H9 (cell line): Measurements from ENCODE around the gene WFIKKN2. TPM values are rescaled to one million over a fixed set of nuclear protein-coding genes. Genes with fewer than 3 reads are reported as not detected.

ENCODE experiments used
- DNase-seq: peaks from one replicate; pipeline ENCODE4 v3.0.0-alpha.2; 2017
- H2AFZ ChIP-seq: one replicate; pipeline ENCODE4 v1.6.1; 2013; ENCODE audit warnings: mild to moderate bottlenecking, low read length, control low read depth, moderate library complexity
- H2AK5ac ChIP-seq: 2 replicates; pipeline ENCODE4 v1.6.1; 2013; ENCODE audit warnings: low read length, control low read depth, mixed read lengths; ENCODE audit not compliant: insufficient read length
- H2BK120ac ChIP-seq: one replicate; pipeline ENCODE4 v1.6.1; 2013; ENCODE audit warnings: low read depth, mild to moderate bottlenecking, low read length, control low read depth, inconsistent platforms; ENCODE audit not compliant: poor library complexity, severe bottlenecking
- H2BK12ac ChIP-seq: 2 replicates; pipeline ENCODE4 v1.6.1; 2013; ENCODE audit warnings: low read length, control low read depth, mixed read lengths, low read depth; ENCODE audit not compliant: insufficient read length
- H2BK15ac ChIP-seq: 2 replicates; pipeline ENCODE4 v1.6.1; 2013; ENCODE audit warnings: low read depth, low read length, control low read depth
- H2BK20ac ChIP-seq: one replicate; pipeline ENCODE4 v1.6.1; 2013; ENCODE audit warnings: low read depth, mild to moderate bottlenecking, low read length, control low read depth, inconsistent platforms; ENCODE audit not compliant: poor library complexity, severe bottlenecking
- H2BK5ac ChIP-seq: 2 replicates; pipeline ENCODE4 v1.6.1; 2013; ENCODE audit warnings: low read length, control low read depth, mixed read lengths; ENCODE audit not compliant: insufficient read length
- H3K14ac ChIP-seq: 2 replicates; pipeline ENCODE4 v1.6.1; 2013; ENCODE audit warnings: low read length, control low read depth; ENCODE audit not compliant: insufficient read depth
- H3K18ac ChIP-seq: 2 replicates; pipeline ENCODE4 v1.6.1; 2013; ENCODE audit warnings: low read depth, mild to moderate bottlenecking, mixed read lengths, low read length, control low read depth; ENCODE audit not compliant: insufficient read length
- H3K23ac ChIP-seq: 2 replicates; pipeline ENCODE4 v1.6.1; 2013; ENCODE audit warnings: low read length, control low read depth, mixed read lengths, low read depth; ENCODE audit not compliant: insufficient read length
- H3K23me2 ChIP-seq: 2 replicates; pipeline ENCODE4 v1.6.1; 2013; ENCODE audit warnings: low read depth, mild to moderate bottlenecking, mixed read lengths, low read length, control low read depth; ENCODE audit not compliant: insufficient read length, poor library complexity, severe bottlenecking
- H3K27ac ChIP-seq: 2 replicates; pipeline ENCODE4 v1.5.1; 2013; ENCODE audit warnings: low read length, control low read depth, mixed read lengths, low read depth; ENCODE audit not compliant: insufficient read length
- H3K27me3 ChIP-seq: 2 replicates; pipeline ENCODE4 v1.6.1; 2013; ENCODE audit warnings: low read length, control low read depth, inconsistent platforms; ENCODE audit not compliant: insufficient read depth
- H3K4ac ChIP-seq: 2 replicates; pipeline ENCODE4 v1.6.1; 2013; ENCODE audit warnings: low read depth, mild to moderate bottlenecking, control low read depth, inconsistent platforms, low read length, moderate library complexity
- H3K4me1 ChIP-seq: 2 replicates; pipeline ENCODE4 v1.6.1; 2013; ENCODE audit warnings: low read length, control low read depth, inconsistent platforms; ENCODE audit not compliant: insufficient read depth
- H3K4me2 ChIP-seq: 2 replicates; pipeline ENCODE4 v1.6.1; 2013; ENCODE audit warnings: low read length, control low read depth, mixed read lengths; ENCODE audit not compliant: insufficient read length, insufficient read depth
- H3K56ac ChIP-seq: 2 replicates; pipeline ENCODE4 v1.6.1; 2013; ENCODE audit warnings: low read depth, mild to moderate bottlenecking, mixed read lengths, low read length, control low read depth; ENCODE audit not compliant: insufficient read length
- H3K79me1 ChIP-seq: 2 replicates; pipeline ENCODE4 v1.6.1; 2013; ENCODE audit warnings: low read depth, mild to moderate bottlenecking, moderate library complexity, low read length, control low read depth, inconsistent platforms; ENCODE audit not compliant: insufficient read depth, poor library complexity, severe bottlenecking
- H3K79me2 ChIP-seq: 2 replicates; pipeline ENCODE4 v1.6.1; 2013; ENCODE audit warnings: low read length, control low read depth, inconsistent platforms; ENCODE audit not compliant: insufficient read depth
- H3K9ac ChIP-seq: 2 replicates; pipeline ENCODE4 v1.6.1; 2013; ENCODE audit warnings: low read length, control low read depth, mixed read lengths; ENCODE audit not compliant: insufficient read length; ENCODE audit errors: extremely low read depth
- H3K9me3 ChIP-seq: one replicate; pipeline ENCODE4 v1.6.1; 2013; ENCODE audit warnings: low read depth, low read length, inconsistent platforms; ENCODE audit not compliant: control insufficient read depth
- H3T11ph ChIP-seq: one replicate; pipeline ENCODE4 v1.6.1; 2013; ENCODE audit warnings: mild to moderate bottlenecking, low read length, control low read depth, inconsistent platforms
- H4K20me1 ChIP-seq: one replicate; pipeline ENCODE4 v1.6.1; 2013; ENCODE audit not compliant: control insufficient read depth, insufficient read length, insufficient read depth
- H4K5ac ChIP-seq: 2 replicates; pipeline ENCODE4 v1.6.1; 2013; ENCODE audit warnings: low read depth, mild to moderate bottlenecking, mixed read lengths, low read length, control low read depth; ENCODE audit not compliant: insufficient read length
- H4K8ac ChIP-seq: replicated peaks from 2 replicates; pipeline ENCODE4 v1.6.1; 2013; ENCODE audit warnings: low read length, control low read depth, mixed read lengths, low read depth; ENCODE audit not compliant: insufficient read length
- H4K91ac ChIP-seq: 2 replicates; pipeline ENCODE4 v1.6.1; 2013; ENCODE audit warnings: low read depth, mild to moderate bottlenecking, moderate library complexity, mixed read lengths, low read length, control low read depth; ENCODE audit not compliant: insufficient read length
- H3K27ac Mint-ChIP-seq, 3 experiments: 2 replicates in 2 of 3; 3 replicates in 1 of 3; pipeline ENCODE4 v1.8.0; 2020 to 2021; ENCODE audit warnings: mixed read lengths in 3 of 3, mild to moderate bottlenecking in 1 of 3, moderate library complexity in 1 of 3
- H3K27me3 Mint-ChIP-seq: 2 replicates; pipeline ENCODE4 v1.8.0; 2021; ENCODE audit warnings: low read depth, mild to moderate bottlenecking, moderate library complexity, mixed read lengths
- H3K36me3 Mint-ChIP-seq, 3 experiments: 2 replicates in 2 of 3; 3 replicates in 1 of 3; pipeline ENCODE4 v1.8.0; 2020 to 2021; ENCODE audit warnings: low read depth in 3 of 3, mixed read lengths in 3 of 3; ENCODE audit not compliant: insufficient read depth in 1 of 3
- H3K4me1 Mint-ChIP-seq, 2 experiments: 2 replicates each; pipeline ENCODE4 v1.8.0; 2020; ENCODE audit warnings: mixed read lengths in 2 of 2
- H3K4me3 Mint-ChIP-seq, 2 experiments: 2 replicates in 1 of 2; 3 replicates in 1 of 2; pipeline ENCODE4 v1.8.0; 2020 to 2021; ENCODE audit warnings: mild to moderate bottlenecking in 2 of 2, mixed read lengths in 2 of 2, moderate library complexity in 1 of 2
- H3K9me3 Mint-ChIP-seq, 2 experiments: 2 replicates in 1 of 2; 3 replicates in 1 of 2; pipeline ENCODE4 v1.8.0; 2020; ENCODE audit warnings: mild to moderate bottlenecking in 2 of 2, mixed read lengths in 2 of 2, moderate library complexity in 1 of 2
- CTCF ChIP-seq: fragments of 200-600 bp; sonication (generic); conservative IDR thresholded peaks from 3 replicates; pipeline ENCODE4 v1.8.0; 2021; ENCODE audit warnings: antibody characterized with exemption, mild to moderate bottlenecking
- WGBS: extraction: QIAGEN DNeasy Blood & Tissue Kit; methylation state at CpG from one replicate; pipeline ENCODE4 v1.1.7; 2013; ENCODE audit warnings: missing lambda C conversion rate, low lambda C conversion rate, mixed read lengths; ENCODE audit not compliant: insufficient read length; ENCODE audit errors: extremely low coverage; 5-methylcytosine and 5-hydroxymethylcytosine counted together
- total RNA-seq: library from RNA; stranded (reverse); gene quantifications from 2 replicates; pipeline ENCODE4 v1.2.1, GENCODE V29; 2021

The WFIKKN2 gene
- total RNA-seq, 1 experiment from 2014 or later, result 1.1 TPM

- H4K91ac ChIP-seq, result no peak within 1 kb of the TSS
- no peak within 1 kb of the TSS for H2BK120ac ChIP-seq
- H3K27me3 Mint-ChIP-seq, result no peaks in the 10 kb centered on the region
- peak within 1 kb of the TSS; percentile 13; the same call in 1 of the 2 replicates for H3K4ac ChIP-seq
- H3K4me1 Mint-ChIP-seq, result peaks cover 27 to 31% of the 10 kb centered on the region in 2 experiments
- H3K27me3 ChIP-seq, result no peaks in the 10 kb centered on the region
- H3K9me3 Mint-ChIP-seq, result no peaks in the 10 kb centered on the region; a peak in 2 of 5 replicates
- DNase-seq, result peak; percentile 99
- H3T11ph ChIP-seq, result no peak within 1 kb of the TSS
- H3K56ac ChIP-seq, result no peak within 1 kb of the TSS
- peak within 1 kb of the TSS; percentile 31 for H2BK5ac ChIP-seq
- no peak for TF ChIP-seq CTCF
- peaks cover 3% of the 10 kb centered on the region for H3K79me1 ChIP-seq
- peak within 1 kb of the TSS; percentile 97 for H3K4me2 ChIP-seq
- H3K23ac ChIP-seq, result no peak within 1 kb of the TSS
- peak within 1 kb of the TSS; percentile 64 for H3K27ac ChIP-seq
- peak within 1 kb of the TSS; percentile 99 to 100 (median 99) for H3K27ac Mint-ChIP-seq
- H3K18ac ChIP-seq, result peak within 1 kb of the TSS; percentile 96
- H3K14ac ChIP-seq, result peak within 1 kb of the TSS; percentile 94
- no peak within 1 kb of the TSS for H2BK12ac ChIP-seq
- peaks cover 7% of the 10 kb centered on the region; the same call in 1 of the 2 replicates for H3K79me2 ChIP-seq
- no peak within 1 kb of the TSS for H4K8ac ChIP-seq
- H2BK20ac ChIP-seq, result no peak within 1 kb of the TSS
- H2BK15ac ChIP-seq, result no peak within 1 kb of the TSS
- H3K23me2 ChIP-seq, result peaks cover 4% of the 10 kb centered on the region
- H3K36me3 Mint-ChIP-seq, result peaks cover 8 to 25% (median 18%) of the 10 kb centered on the region in 3 experiments; a peak in 6 of 7 replicates
- no peaks in the 10 kb centered on the region for H3K4me1 ChIP-seq
- H3K9ac ChIP-seq, result peak within 1 kb of the TSS; percentile 79
- peak within 1 kb of the TSS; percentile 38 for H4K5ac ChIP-seq
- no peak within 1 kb of the TSS for H2AK5ac ChIP-seq
- H3K9me3 ChIP-seq, result no peaks in the 10 kb centered on the region
- no peak within 1 kb of the TSS for H2AFZ ChIP-seq
- H3K4me3 Mint-ChIP-seq, result peak within 1 kb of the TSS; percentile 90 to 100
- no CpG with 5 or more reads among the region's 75 CpGs for WGBS
- H4K20me1 ChIP-seq, result no peaks in the 10 kb centered on the region
Measured at GRCh38 chr17:50866261-50866949, 31.0 kb downstream of the WFIKKN2 start, which contains the start of gene TOB1. TSS of gene TOB1 (minus strand) at chr17:50866354. CDS start at chr17:50864017, 2,337 bp downstream.
